ENCODE measurements around the gene TYMS.
"Not testable (repeated sequence)": the region's sequence is repeated elsewhere in the genome, so short reads cannot be mapped to it uniquely, and the experiment has no call there.

TYMS gene

DNA sequence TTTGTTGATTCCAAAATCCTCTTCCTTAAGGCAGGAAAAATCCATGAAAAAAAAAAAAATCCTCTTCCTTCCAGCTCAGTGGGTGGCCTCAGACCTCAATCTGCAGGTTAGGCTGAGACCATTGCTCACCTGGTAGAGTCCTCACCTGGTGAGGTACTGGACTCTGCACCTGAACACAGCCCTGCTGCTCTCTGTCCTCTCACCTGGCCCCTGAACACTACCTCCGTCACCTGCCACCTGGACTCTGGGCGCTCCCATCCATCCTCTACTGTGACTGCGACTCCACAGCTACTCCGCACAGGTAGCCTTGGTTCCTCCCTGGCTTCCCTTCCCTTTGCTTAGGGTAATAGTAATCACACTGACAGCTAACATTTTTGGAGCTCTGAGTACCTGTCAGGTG lies 22.1 kb downstream of the TYMS start:
- no peak for DNase-seq

DNA sequence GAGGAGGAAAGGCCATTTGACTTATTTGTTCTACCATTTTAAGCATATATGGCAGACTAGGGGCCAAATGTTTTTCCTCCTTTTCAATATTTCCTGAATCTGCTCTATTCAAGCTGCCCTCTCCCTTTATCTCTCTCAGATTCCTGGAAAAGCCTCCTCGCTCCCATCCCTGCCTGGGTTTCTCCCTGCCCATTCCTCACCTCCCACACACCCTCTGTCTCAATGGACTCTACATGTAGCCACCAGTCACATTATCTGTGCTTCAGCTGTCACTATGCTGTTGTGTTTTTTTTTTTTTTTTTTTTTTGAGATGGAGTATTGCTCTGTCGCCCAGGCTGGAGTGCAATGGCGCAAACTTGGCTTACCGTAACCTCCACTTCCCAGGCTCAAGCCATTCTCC lies 22.9 kb downstream of the TYMS start:
- no peak for DNase-seq

DNA sequence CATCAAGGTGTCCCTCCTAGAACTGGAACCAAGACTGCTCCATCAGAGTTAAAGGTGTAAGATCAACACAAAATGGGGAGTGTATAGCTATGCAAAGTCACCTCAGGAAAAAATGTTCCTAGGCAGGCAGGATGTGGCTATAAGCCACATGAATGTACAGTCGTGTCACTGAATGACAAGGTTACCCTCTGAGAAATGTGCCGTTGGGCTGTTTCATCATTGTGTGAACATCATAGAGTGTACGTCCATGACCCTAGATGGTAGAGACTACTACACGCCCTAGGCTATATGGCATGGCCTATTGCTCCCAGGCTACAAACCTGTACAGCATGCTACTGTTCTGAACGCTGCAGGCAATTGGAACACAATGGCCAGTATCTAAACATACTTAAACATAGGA lies 24.5 kb downstream of the TYMS start:
- DNase-seq, result no peak

DNA sequence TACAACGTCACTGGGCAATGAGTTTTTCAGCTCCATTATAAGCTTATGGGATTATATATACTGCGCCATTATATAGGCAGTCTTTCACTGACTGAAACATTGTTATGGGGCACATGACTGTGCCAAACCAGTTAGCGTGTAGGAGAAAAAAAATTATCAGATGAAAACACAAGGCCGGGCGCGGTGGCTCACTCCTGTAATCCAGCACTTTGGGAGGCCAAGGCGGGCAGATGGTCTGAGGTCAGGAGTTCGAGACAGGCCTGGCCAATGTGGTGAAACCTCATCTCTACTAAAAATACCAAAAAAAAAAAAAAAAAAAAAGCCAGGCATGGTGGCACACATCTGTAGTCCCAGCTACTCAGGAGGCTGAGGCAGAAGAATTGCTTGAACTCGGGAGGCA lies 25.0 kb downstream of the TYMS start:
- not testable (repeated sequence) for DNase-seq

DNA sequence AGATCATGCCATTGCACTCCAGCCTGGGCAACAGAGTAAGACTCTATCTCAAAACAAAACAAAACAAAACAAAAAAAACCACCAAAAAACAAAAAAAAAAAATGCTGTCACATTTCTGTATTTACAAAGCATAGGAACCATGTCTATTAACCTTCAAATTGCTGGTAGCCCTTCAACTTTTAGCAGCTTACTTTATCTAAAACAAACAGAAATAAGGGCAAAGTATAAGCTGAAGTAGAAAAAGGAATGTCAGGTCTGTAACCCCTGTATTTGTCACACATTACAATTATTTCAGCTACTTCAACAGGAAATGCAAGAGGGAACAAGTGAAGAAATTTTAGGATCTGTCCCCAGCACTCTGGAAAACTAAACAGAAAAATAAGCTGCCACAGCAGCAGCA lies 25.4 kb downstream of the TYMS start:
- DNase-seq, result no peak

DNA sequence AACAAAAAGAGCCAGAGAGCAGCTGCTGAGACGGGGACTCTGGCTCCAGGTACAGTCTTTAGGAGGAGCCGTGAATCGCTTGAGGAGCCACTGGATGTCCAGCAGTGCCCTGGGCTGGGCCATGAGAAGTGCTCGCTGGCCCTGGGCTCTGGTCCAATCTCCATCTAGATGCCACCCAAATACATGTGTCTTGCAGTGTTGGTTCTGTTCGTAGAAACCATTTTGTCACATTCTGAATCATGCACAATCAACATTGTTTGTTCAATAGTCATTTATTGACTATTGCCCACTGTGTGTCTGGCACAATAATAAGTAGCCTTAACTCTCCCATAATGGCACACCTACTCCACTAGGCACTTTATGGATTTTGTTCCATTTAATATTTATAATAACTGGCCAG lies 26.1 kb downstream of the TYMS start:
- DNase-seq, result no peak

DNA sequence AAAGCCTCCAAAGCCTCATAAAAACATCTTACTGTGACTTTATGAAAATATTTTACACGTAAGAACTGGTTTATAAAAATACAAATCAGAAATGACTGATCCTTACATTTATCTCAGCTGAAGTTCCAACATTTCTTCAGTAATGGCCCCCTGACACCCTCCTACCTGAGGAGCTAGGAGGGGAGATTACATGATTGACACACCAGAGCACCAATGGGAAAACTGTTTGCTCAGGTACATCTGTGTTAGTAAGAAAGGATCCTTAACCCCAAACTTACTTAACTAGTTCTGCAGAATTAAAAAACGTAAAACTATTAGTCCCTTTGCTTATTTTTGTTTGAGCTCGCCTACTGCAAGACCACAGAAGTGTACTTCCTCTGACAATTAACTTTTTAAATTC lies 28.0 kb downstream of the TYMS start:
- no peak for DNase-seq

DNA sequence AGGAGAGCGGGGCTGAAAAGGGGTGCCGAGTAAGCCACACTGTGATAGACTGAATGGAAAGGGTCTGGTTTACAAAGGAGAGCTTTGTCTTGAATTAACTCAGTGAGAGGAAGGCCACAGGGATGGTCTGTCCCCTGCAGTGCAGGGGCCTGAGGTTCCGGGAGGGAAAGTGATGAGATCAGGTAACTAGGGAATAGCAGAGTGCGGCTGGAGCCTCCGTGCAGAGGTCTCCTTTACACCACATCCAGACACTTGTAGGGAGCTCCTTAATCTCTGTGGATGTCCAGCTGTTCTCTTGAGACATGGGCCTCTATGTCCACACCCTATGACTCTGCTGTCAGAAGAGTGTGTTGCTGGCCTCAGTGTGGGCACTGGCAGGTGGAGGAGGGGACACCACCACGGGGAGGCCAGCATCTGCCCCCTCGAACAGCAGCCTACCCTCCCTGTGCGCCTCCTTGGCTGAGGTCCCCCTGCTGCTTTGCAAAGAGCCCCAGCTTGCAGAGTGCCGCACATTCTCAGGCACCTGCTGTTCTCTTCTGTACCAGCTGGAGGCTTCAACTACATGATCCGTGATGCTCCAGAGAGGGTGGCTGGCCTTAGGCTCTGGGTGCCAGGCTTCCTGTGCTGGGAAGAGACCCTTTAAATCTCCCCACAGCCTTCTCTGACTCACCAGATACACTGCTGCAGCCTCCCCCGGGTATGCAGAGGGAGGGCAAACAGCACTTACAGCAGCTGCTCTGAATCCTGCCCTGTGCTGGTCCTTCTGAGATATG lies 29.1 kb downstream of the TYMS start:
- no peak for DNase-seq

DNA sequence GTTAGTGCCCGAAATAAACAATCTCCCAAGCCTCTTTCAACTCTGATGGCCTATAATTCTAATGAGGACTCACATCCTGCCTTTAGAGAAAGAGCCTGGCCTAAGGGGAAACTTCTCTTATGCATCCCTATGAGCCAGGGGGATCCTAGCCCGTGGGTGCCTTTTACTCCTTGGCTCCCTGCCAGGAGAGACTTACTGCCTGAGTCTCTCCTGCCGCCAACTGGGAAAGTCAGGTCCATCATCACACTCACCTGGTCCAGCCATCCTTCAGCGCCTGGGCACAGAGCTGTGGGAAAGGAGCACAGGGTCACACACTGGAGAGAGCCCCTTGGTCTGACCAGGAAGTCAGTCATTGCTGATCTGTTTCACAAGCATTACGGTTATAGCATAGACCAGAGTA lies 30.9 kb downstream of the TYMS start:
- DNase-seq, result no peak

DNA sequence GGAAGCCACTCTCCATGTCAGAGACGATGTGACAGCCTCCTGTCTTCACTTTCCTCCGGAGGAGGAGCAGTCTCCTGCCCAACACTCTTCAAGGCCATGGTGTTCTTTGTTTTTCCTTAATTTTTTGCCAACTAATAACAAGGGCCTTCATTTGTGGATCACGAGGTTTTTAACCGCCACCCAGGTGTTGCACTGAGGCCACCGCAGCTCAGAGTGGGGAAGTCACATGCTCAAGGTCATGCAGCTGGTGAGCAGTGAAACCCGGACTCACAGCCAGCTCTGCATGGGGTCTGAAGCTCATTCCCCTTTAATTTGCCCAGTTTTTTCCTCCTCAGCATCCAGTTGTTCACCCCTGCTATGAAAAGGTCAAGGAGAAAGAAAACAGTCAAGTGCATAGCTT lies 35.4 kb downstream of the TYMS start:
- peak; percentile 46 for DNase-seq

DNA sequence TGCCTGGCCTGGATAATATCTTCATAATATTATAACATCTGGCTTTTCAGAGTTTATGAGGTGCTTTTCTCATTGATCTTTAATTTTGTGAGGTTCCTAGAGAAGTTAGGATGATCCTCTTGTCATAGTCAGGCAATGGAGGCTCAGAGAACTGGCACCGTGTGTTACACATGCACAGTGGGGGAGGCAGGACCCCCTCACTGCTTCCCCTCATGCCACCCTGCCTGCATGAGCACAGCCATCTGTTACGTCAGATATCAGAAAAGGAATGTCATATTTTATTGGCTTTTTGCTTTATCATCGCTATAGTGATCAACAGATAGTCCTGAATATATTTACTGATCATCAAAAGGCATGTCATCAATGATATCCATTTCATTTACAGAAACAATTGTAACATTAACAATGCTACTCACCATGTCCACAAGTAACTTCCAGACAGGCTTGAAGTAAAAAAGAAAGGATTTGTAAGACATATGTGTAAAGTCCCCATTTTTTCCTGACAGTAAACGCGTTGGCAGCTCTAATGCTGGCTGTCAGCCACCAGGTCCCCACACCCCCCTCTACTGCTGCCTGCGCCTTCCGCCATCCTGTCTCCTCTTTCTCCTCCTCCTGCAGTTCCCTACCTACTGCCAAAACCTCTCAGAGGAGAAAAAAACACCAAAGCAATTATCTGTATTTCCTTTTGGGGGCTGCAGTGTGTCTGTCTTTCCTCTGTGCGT lies 36.2 kb downstream of the TYMS start:
- DNase-seq, result peak; percentile 26

DNA sequence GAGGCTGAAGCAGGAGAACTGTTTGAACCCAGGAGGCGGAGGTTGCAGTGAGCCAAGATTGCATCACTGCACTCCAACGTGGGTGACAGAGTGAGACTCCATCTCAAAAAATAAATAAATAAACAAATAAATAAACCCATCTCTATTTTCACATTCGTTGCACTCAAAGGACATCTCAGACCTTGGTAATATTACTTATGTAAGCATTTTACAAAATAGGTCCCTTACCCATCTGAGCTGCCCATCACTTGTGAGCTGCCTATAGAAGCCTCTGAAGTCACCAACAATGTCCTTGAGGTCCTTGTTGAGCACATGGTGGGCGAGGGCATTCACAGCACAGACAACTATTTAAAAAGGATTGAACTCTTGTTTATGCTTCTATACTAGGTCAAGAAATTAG lies 39.6 kb downstream of the TYMS start:
- DNase-seq, result no peak

DNA sequence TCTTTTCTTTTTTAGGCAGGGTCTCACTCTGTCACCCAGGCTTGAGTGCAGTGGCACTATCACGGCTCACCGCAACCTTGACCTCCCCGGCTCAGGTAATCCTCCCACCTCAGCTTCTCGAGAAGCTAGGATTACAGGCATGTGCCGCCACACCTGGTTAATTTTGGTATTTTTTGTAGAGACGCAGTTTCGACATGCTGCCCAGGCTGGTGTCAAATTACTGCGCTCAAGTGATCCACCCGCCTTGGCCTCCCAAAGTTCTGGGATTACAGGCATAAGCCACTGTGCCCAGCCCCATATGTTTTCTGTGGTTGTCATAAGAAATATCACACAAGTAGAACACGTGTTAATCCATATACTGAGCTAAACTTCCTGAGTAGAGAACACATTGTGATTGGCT lies 40.3 kb downstream of the TYMS start:
- DNase-seq, result no peak

DNA sequence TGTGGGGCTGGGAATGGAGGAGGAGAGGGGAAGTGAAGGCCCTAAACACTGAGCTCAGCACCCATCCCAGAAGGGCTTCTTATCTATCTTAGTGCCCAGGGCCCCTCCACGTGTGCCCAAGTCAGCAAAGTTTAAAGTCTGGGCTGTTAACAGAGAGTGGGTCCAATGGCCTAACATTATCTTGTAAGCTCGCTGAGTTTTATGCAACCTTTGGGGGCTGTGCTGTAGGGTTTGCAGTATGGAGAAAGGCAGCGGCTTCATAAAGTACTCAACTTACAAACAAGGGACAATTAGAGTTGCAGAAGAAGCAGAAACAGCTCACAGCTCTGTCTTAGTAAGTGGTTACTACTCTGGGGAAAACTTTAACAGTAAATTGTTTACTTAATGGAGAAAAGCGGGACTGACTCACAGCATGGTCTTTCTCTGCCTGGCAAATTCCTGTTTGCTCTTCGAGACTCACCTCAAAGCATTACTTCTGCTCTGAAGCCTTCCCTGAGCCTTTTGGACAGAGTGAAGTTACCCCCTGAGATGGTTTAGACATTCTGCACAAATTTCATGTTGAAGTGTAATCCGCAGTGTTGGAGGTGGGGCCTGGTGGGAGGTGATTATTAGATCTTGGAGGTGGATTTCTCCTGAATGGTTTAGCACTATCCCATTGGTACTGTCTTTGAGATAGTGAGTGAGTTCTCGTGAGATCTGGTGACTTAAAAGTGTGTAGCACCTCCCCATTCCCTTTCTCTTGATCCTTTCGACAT lies 45.9 kb downstream of the TYMS start:
- DNase-seq, result no peak

DNA sequence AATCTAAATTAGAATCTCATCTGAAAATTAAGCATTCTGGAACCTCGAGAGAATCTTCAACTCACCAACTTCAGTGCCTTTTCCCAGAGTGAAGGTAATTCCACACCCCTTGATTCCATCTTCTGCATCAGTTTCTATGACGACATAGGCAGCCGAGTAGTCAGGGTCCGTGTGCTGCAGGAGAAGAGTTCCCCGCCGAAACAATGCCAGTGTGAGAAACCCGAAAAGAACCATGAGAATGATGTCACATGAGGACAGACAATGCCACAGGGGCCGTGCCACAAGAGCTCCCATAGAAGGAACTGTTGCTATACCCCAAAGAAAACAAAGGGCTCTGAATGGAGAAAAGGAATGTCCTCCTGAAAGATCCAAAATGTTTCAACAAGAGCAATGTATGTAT lies 49.0 kb downstream of the TYMS start:
- no peak for DNase-seq

DNA sequence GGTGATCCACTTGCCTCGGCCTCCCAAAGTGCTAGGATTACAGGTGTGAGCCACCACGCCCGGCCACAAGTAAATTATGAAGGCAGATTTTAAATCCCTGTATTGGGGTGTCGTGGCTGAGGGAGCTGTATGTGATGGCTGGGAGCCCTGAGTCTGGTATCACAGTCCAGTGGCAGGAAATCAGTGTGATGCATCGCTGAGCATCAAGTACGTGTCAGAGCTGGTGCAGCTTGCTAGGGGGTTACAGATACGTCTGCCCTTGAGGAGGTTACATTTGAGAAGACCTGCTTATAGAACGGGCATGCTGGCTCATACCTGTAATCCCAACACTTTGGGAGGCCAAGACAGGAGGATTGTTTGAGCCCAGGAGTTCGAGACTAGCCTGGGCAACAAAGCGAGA lies 50.6 kb downstream of the TYMS start:
- no peak for DNase-seq

DNA sequence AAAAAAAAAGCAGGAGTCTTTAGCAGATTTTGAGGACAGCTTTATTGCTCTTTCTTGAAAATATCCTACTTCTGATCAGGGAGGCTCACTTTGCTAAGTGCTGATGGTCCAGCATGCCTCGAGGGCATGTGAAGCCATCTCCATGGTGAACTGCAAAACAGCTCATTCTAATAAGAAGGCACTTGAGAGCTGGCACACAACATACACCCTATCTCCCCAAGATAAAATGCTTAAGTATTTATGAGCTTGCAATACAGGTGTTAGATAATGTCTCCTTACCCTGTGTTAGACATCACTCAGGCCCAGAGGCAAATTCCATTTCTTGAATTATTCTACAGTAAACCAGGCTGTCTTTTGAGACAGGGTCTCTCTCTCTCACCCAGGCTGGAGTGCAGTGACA lies 52.3 kb downstream of the TYMS start:
- no peak for DNase-seq

DNA sequence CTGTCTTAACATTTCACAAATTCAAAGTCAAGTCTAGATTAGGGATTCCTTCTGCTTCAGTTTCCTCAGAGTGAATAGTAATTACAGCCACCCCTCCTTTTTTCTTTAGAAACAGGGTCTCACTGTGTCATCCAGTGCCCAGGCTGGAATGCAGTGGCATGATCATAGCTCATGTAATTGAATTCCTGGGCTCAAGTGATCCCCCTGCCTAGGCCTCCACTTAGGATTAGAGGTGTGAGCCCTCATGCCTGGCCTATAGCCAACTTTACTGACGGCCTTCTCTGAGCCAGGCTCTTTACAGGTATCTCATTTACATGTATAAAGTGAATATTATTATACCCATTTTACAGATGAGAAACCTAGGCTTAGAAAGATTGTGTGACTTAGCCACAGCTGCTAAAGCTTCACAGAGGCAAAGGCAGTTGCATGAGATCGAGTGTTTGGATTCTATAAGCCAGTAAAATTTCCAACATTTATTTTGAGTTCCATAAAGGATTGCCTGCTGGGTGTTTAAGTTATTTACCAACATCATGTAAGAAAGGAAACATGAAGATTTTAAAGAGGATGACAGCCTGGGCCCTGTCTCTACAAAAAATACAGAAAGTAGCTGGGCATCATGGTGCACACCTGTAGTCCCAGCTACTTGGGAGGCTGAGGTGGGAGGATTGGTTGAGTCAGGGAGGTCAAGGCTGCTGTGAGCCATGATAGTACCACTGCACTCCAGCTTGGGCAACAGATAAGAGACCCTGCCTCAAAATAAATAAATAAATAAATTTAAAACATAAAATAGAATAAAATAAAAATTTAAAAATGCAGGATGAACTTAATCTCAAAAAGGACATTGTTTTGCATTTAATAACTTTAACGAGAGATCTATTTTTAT lies 53.2 kb downstream of the TYMS start:
- no peak for DNase-seq

DNA sequence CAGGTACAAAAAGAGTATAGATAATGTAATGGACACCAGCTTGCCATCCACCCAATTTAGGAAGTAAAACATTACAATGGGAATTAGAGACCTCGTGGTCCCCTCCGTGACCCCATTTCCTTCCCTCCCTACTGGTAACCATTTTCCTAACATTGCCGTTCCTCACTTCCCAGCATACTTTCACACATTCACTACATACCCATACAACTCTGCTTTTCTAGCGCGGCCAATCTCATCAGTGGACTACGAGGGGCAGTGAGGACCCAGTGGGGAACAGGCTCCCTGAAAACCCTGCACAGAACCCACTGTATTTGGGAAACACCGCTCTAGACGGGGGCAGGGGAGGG lies 53.8 kb downstream of the TYMS start:
- peak; percentile 46 for DNase-seq

DNA sequence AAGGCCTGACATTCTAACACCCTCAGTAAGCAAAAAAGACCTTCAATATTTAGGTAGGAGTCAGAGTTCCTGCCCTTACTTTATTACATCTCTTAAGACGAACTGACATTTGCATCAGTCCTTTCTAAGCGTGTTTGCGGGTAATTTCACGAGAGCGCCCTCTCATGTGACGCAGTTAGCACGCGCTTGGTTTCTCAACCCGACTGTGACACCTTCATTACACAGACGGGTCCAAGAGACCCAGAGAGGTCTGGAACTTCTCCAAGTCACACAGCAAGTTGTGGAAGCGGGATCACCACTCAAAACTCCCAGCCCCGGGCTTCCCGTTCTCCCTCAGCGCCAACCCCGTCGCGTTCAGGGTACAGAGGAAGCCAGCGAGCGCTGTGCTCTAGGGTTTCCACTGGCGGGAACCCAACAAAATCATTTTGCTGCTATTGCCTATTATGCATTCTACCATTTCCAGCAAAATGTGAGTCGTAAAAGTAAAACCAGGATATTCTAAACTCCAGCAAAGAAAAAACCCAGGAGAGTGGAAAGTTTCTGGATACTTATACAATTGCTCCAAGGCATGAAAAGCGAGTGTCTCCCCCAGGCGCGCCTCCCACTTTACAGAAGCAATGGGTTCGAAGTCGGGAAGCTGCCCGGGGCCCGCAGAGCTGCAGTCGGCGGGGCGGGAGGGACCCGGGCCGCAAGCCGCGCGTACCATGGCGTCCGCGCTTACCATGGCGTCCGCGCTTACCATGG lies 54.4 kb downstream of the TYMS start:
- DNase-seq, result peak; percentile 46

DNA sequence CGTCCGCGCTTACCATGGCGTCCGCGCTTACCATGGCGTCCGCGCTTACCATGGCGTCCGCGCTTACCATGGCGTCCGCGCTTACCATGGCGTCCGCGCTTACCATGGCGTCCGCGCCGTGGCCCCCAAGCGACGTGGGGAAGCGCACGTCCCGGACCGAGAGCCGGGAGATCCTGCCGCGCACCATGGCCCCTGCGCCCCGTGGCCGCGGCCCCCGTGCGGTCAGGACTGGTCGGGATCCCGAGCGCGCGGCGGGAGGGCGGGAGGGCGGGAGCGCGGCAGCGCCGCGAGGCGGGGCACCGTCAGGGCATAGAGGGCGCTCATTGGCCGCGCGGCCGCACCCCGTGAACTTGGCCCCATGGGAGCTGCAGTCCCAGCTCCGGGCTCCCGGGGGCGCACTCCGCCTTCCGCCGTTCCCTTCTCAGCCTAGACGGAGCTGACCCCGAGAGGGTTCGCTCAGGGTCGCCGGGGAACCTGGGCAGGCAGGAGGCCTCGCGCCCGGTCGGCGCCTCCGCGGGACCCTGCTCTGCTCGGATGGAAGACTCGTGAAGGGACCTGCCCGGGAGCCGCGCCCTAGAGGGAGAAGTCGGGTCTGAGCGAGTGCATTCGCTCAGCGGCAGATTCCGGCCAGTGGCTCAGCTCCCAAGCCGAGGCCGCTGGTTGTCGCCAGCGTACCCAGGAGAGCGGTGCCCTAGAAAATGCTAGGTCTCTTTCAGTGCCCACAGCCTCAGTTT lies 55.1 kb downstream of the TYMS start, which contains the start of gene ENOSF1:
Gene ENOSF1, minus strand, starts transcription at position 230 of the 734 bp plus-strand sequence. Its CDS starts 43 bp downstream, at position 187.
- DNase-seq, result peak; percentile 80

DNA sequence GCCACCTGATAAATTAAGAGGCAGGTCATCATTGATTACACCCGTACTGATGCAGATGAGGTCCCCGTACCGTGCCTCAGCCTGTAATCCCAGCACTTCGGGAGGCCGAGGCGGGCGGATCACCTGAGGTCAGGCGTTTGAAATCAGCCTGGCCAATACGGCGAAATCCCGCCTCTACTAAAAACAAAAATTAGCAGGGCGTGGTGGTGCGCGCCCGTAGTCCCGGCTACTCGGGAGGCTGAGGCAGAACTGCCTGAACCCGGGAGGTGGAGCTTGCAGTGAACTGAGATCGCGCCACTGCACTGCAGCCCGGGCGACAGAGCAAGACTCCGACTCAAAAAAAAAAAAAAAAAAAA lies 55.7 kb downstream of the TYMS start:
- no peak for DNase-seq

Data from NCI-H2227 treated with DMSO at 0.1 percent for 48 hours (cell line).